Measurements from ENCODE around the gene ANAPC10.
A peak's percentile ranks its signal among the peaks of the same experiment; 100 is the strongest.

The ANAPC10 gene

GRCh38 chr4:144970597-144970996 lies 127.4 kb downstream of the ANAPC10 start:
- H3K27me3 ChIP-seq (ENCODE audit: control insufficient read depth, insufficient read depth, low read length, poor library complexity, severe bottlenecking), result no peaks in the 10 kb centered on the region

GRCh38 chr4:144969821-144970220 lies 128.2 kb downstream of the ANAPC10 start:
- Histone ChIP-seq H3K27ac (ENCODE audit: insufficient read depth, low read depth, low read length, poor library complexity, severe bottlenecking) (no peak overlapping the region), H3K27me3 (ENCODE audit: control insufficient read depth, insufficient read depth, low read length, poor library complexity, severe bottlenecking) (no peaks in the 10 kb centered on the region), H3K4me3 (ENCODE audit: insufficient read depth, low read depth, low read length) (no peak overlapping the region), H3K9me3 (ENCODE audit: control insufficient read depth, low read length) (peaks cover 2% of the 10 kb centered on the region), H3K36me3 (ENCODE audit: control insufficient read depth, insufficient read depth, low read length) (no peaks in the 10 kb centered on the region), H3K4me1 (ENCODE audit: control insufficient read depth, insufficient read depth, low read length) (no peaks in the 10 kb centered on the region)
- WGBS, 2 experiments, result 89 to 100% methylated on average over 1 to 2 of the region's 2 CpGs

More at GRCh38 chr4:144970597-144970996, 127.4 kb downstream of the ANAPC10 start:
- no peaks in the 10 kb centered on the region for H3K4me1 ChIP-seq (ENCODE audit: control insufficient read depth, insufficient read depth, low read length)
- no peak overlapping the region for H3K27ac ChIP-seq (ENCODE audit: insufficient read depth, low read depth, low read length, poor library complexity, severe bottlenecking)
- no peak overlapping the region for H3K4me3 ChIP-seq (ENCODE audit: insufficient read depth, low read depth, low read length)
- peaks cover 2% of the 10 kb centered on the region for H3K9me3 ChIP-seq (ENCODE audit: control insufficient read depth, low read length)
- WGBS, 2 experiments, result 82 to 95% methylated on average over 1 of the region's 1 CpG
- H3K36me3 ChIP-seq (ENCODE audit: control insufficient read depth, insufficient read depth, low read length), result no peaks in the 10 kb centered on the region

GRCh38 chr4:144968606-144969005 lies 129.4 kb downstream of the ANAPC10 start:
- Histone ChIP-seq H3K36me3 (ENCODE audit: control insufficient read depth, insufficient read depth, low read length) (no peaks in the 10 kb centered on the region), H3K4me3 (ENCODE audit: insufficient read depth, low read depth, low read length) (no peak overlapping the region), H3K4me1 (ENCODE audit: control insufficient read depth, insufficient read depth, low read length) (no peaks in the 10 kb centered on the region), H3K27me3 (ENCODE audit: control insufficient read depth, insufficient read depth, low read length, poor library complexity, severe bottlenecking) (no peaks in the 10 kb centered on the region), H3K9me3 (ENCODE audit: control insufficient read depth, low read length) (no peaks in the 10 kb centered on the region), H3K27ac (ENCODE audit: insufficient read depth, low read depth, low read length, poor library complexity, severe bottlenecking) (no peak overlapping the region)
- WGBS, 2 experiments, result 90 to 94% methylated on average over 1 to 3 of the region's 3 CpGs

- Histone ChIP-seq H3K27me3 (ENCODE audit: control insufficient read depth, insufficient read depth, low read length, poor library complexity, severe bottlenecking) (no peaks in the 10 kb centered on the region), H3K4me3 (ENCODE audit: insufficient read depth, low read depth, low read length) (no peak overlapping the region), H3K4me1 (ENCODE audit: control insufficient read depth, insufficient read depth, low read length) (no peaks in the 10 kb centered on the region), H3K36me3 (ENCODE audit: control insufficient read depth, insufficient read depth, low read length) (no peaks in the 10 kb centered on the region), H3K9me3 (ENCODE audit: control insufficient read depth, low read length) (no peaks in the 10 kb centered on the region), H3K27ac (ENCODE audit: insufficient read depth, low read depth, low read length, poor library complexity, severe bottlenecking) (no peak overlapping the region)
- WGBS, 2 experiments, result 93 to 96% methylated on average over 2 of the region's 4 CpGs
Observed at GRCh38 chr4:144967161-144967560, 130.8 kb downstream of the ANAPC10 start.

- Histone ChIP-seq H3K27ac (ENCODE audit: insufficient read depth, low read depth, low read length, poor library complexity, severe bottlenecking) (no peak overlapping the region), H3K4me1 (ENCODE audit: control insufficient read depth, insufficient read depth, low read length) (no peaks in the 10 kb centered on the region), H3K27me3 (ENCODE audit: control insufficient read depth, insufficient read depth, low read length, poor library complexity, severe bottlenecking) (no peaks in the 10 kb centered on the region), H3K36me3 (ENCODE audit: control insufficient read depth, insufficient read depth, low read length) (no peaks in the 10 kb centered on the region), H3K9me3 (ENCODE audit: control insufficient read depth, low read length) (no peaks in the 10 kb centered on the region), H3K4me3 (ENCODE audit: insufficient read depth, low read depth, low read length) (no peak overlapping the region)
- 92 to 96% methylated on average over 4 of the region's 4 CpGs for WGBS, 2 experiments
Observed at GRCh38 chr4:144962300-144962699, 135.7 kb downstream of the ANAPC10 start.

- no peak overlapping the region for H3K27ac ChIP-seq (ENCODE audit: insufficient read depth, low read depth, low read length, poor library complexity, severe bottlenecking)
- H3K9me3 ChIP-seq (ENCODE audit: control insufficient read depth, low read length), result peaks cover 3% of the 10 kb centered on the region
- H3K4me1 ChIP-seq (ENCODE audit: control insufficient read depth, insufficient read depth, low read length), result no peaks in the 10 kb centered on the region
- WGBS, 2 experiments, result 79 to 94% methylated on average over 1 of the region's 1 CpG
- H3K36me3 ChIP-seq (ENCODE audit: control insufficient read depth, insufficient read depth, low read length), result peaks cover 5% of the 10 kb centered on the region
- H3K27me3 ChIP-seq (ENCODE audit: control insufficient read depth, insufficient read depth, low read length, poor library complexity, severe bottlenecking), result no peaks in the 10 kb centered on the region
- H3K4me3 ChIP-seq (ENCODE audit: insufficient read depth, low read depth, low read length), result no peak overlapping the region
Observed at GRCh38 chr4:144955104-144955503, 142.9 kb downstream of the ANAPC10 start.

- Histone ChIP-seq H3K36me3 (ENCODE audit: control insufficient read depth, insufficient read depth, low read length) (peaks cover 5% of the 10 kb centered on the region), H3K4me1 (ENCODE audit: control insufficient read depth, insufficient read depth, low read length) (no peaks in the 10 kb centered on the region), H3K4me3 (ENCODE audit: insufficient read depth, low read depth, low read length) (no peak overlapping the region), H3K27ac (ENCODE audit: insufficient read depth, low read depth, low read length, poor library complexity, severe bottlenecking) (no peak overlapping the region), H3K27me3 (ENCODE audit: control insufficient read depth, insufficient read depth, low read length, poor library complexity, severe bottlenecking) (no peaks in the 10 kb centered on the region), H3K9me3 (ENCODE audit: control insufficient read depth, low read length) (peaks cover 3% of the 10 kb centered on the region)
- 77 to 90% methylated on average over 1 of the region's 1 CpG for WGBS, 2 experiments
Observed at GRCh38 chr4:144954230-144954629, 143.8 kb downstream of the ANAPC10 start.

GRCh38 chr4:144948421-144948820 lies 149.6 kb downstream of the ANAPC10 start:
- Histone ChIP-seq H3K27ac (ENCODE audit: insufficient read depth, low read depth, low read length, poor library complexity, severe bottlenecking) (no peak overlapping the region), H3K4me1 (ENCODE audit: control insufficient read depth, insufficient read depth, low read length) (peaks cover 3% of the 10 kb centered on the region), H3K9me3 (ENCODE audit: control insufficient read depth, low read length) (no peaks in the 10 kb centered on the region), H3K36me3 (ENCODE audit: control insufficient read depth, insufficient read depth, low read length) (peaks cover 2% of the 10 kb centered on the region), H3K4me3 (ENCODE audit: insufficient read depth, low read depth, low read length) (no peak overlapping the region), H3K27me3 (ENCODE audit: control insufficient read depth, insufficient read depth, low read length, poor library complexity, severe bottlenecking) (no peaks in the 10 kb centered on the region)
- 79 to 89% methylated on average over 4 of the region's 5 CpGs for WGBS, 2 experiments

- Histone ChIP-seq H3K4me1 (ENCODE audit: control insufficient read depth, insufficient read depth, low read length) (peaks cover 3% of the 10 kb centered on the region), H3K27me3 (ENCODE audit: control insufficient read depth, insufficient read depth, low read length, poor library complexity, severe bottlenecking) (no peaks in the 10 kb centered on the region), H3K27ac (ENCODE audit: insufficient read depth, low read depth, low read length, poor library complexity, severe bottlenecking) (peak overlapping the region; percentile 8), H3K4me3 (ENCODE audit: insufficient read depth, low read depth, low read length) (no peak overlapping the region), H3K9me3 (ENCODE audit: control insufficient read depth, low read length) (no peaks in the 10 kb centered on the region), H3K36me3 (ENCODE audit: control insufficient read depth, insufficient read depth, low read length) (no peaks in the 10 kb centered on the region)
- 70 to 71% methylated on average over 2 of the region's 2 CpGs for WGBS, 2 experiments
Observed at GRCh38 chr4:144948009-144948408, 150.0 kb downstream of the ANAPC10 start.
